CD4-positive, CD25-positive, alpha-beta regulatory T cell (primary cell): Measurements from ENCODE around the gene IQCF5. TPM values are rescaled to one million over a fixed set of nuclear protein-coding genes. Genes with fewer than 3 reads are reported as not detected.
"Not testable (repeated sequence)": the region's sequence is repeated elsewhere in the genome, so short reads cannot be mapped to it uniquely, and the experiment has no call there.

Experiments
- ATAC-seq, 2 donors: fragments of 150-1000 bp; cut with Tn5 transposase; one replicate each; pipeline ENCODE4 v1.10.0; 2021; ENCODE audit warnings: low read depth in 2 of 2, moderate number of reproducible peaks in 2 of 2, moderate library complexity in 1 of 2
- DNase-seq, 3 donors: peaks; one replicate each; pipeline versions ENCODE4 v3.0.0 to v3.0.0-alpha.2; 2012 to 2022; ENCODE audit warnings: mixed read lengths in 1 of 3
- H3K27ac ChIP-seq: one replicate; pipeline ENCODE4 v1.7.0; 2013; ENCODE audit warnings: mild to moderate bottlenecking, low read length; ENCODE audit not compliant: insufficient read depth, poor library complexity, severe bottlenecking
- H3K27me3 ChIP-seq: one replicate; pipeline ENCODE4 v1.7.0; 2013; ENCODE audit warnings: low read length; ENCODE audit not compliant: control insufficient read depth, insufficient read depth
- H3K36me3 ChIP-seq: one replicate; pipeline ENCODE4 v1.7.0; 2013; ENCODE audit warnings: mild to moderate bottlenecking, low read length, moderate library complexity; ENCODE audit not compliant: control insufficient read depth, insufficient read depth
- H3K4me1 ChIP-seq: 2 replicates; pipeline ENCODE4 v1.7.0; 2013; ENCODE audit warnings: mild to moderate bottlenecking, low read length; ENCODE audit not compliant: insufficient read depth, control insufficient read depth, poor library complexity, severe bottlenecking
- H3K4me3 ChIP-seq: one replicate; pipeline ENCODE4 v1.7.0; 2013; ENCODE audit warnings: low read depth, mild to moderate bottlenecking, low read length, moderate library complexity
- H3K9me3 ChIP-seq, 2 experiments: 1 replicate in 1 of 2; 2 replicates in 1 of 2; pipeline ENCODE4 v1.7.0; 2013; ENCODE audit warnings: low read length in 2 of 2, mild to moderate bottlenecking in 1 of 2, moderate library complexity in 1 of 2; ENCODE audit not compliant: control insufficient read depth in 2 of 2
- H3K27ac Mint-ChIP-seq, 3 donors: one replicate each; pipeline ENCODE4 v1.8.0; 2020 to 2022; ENCODE audit warnings: mild to moderate bottlenecking in 3 of 3, mixed read lengths in 3 of 3, moderate library complexity in 2 of 3
- H3K27me3 Mint-ChIP-seq: one replicate; pipeline ENCODE4 v1.8.0; 2022; ENCODE audit warnings: mild to moderate bottlenecking, mixed read lengths
- H3K36me3 Mint-ChIP-seq: one replicate; pipeline ENCODE4 v1.8.0; 2020; ENCODE audit warnings: mixed read lengths
- H3K4me1 Mint-ChIP-seq, 4 donors: one replicate each; pipeline ENCODE4 v1.8.0; 2020 to 2022; ENCODE audit warnings: mixed read lengths in 4 of 4, mild to moderate bottlenecking in 1 of 4
- H3K4me3 Mint-ChIP-seq, 4 donors: one replicate each; pipeline ENCODE4 v1.8.0; 2020 to 2022; ENCODE audit warnings: mild to moderate bottlenecking in 4 of 4, mixed read lengths in 4 of 4, moderate library complexity in 3 of 4
- H3K9me3 Mint-ChIP-seq, 7 donors: one replicate each; pipeline ENCODE4 v1.8.0; 2020 to 2022; ENCODE audit warnings: mixed read lengths in 7 of 7, mild to moderate bottlenecking in 3 of 7, moderate library complexity in 2 of 7
- polyA plus RNA-seq, 4 donors: library from polyadenylated mRNA; unstranded; fragments of 300-500 nt; fragmentation: Illumina TruSeq; gene quantifications; one replicate each; pipeline ENCODE4 v1.2.3, GENCODE V29; 2021
- total RNA-seq: library from RNA; stranded (reverse); gene quantifications from one replicate; pipeline ENCODE4 v1.2.3, GENCODE V29; 2022

The IQCF5 gene
- total and polyA plus RNA-seq, 5 donors from 2014 or later: not detected

GRCh38 chr3:51879937-51880336 lies 4.5 kb upstream of the IQCF5 start:
- Histone ChIP-seq H3K4me3 (no peak overlapping the region), H3K36me3 (no peaks in the 10 kb centered on the region), H3K27ac (no peak overlapping the region), H3K9me3 (no peaks in the 10 kb centered on the region), H3K4me1 (no peaks in the 10 kb centered on the region), H3K27me3 (peaks cover 2% of the 10 kb centered on the region)
- Mint-ChIP-seq H3K4me3 (no peak overlapping the region), H3K4me1 (no peaks in the 10 kb centered on the region), H3K9me3 (peaks cover 0 to 6% (median 0%) of the 10 kb centered on the region in 7 donors), H3K36me3 (no peaks in the 10 kb centered on the region), H3K27ac (no peak overlapping the region), H3K27me3 (peaks cover 18% of the 10 kb centered on the region)
- DNase-seq (no peak), ATAC-seq (no peak)

- Histone ChIP-seq H3K27me3 (no peaks in the 10 kb centered on the region), H3K27ac (no peak overlapping the region), H3K9me3 (no peaks in the 10 kb centered on the region), H3K36me3 (no peaks in the 10 kb centered on the region), H3K4me3 (no peak overlapping the region), H3K4me1 (no peaks in the 10 kb centered on the region)
- no peaks in the 10 kb centered on the region for H3K36me3 Mint-ChIP-seq
- no peak for DNase-seq
- ATAC-seq: no peak
- peaks cover 19% of the 10 kb centered on the region for H3K27me3 Mint-ChIP-seq
- peak overlapping the region in 1 of 4 donors; percentile 74 for H3K4me3 Mint-ChIP-seq
- no peak overlapping the region for H3K27ac Mint-ChIP-seq
- H3K4me1 Mint-ChIP-seq: no peaks in the 10 kb centered on the region
- H3K9me3 Mint-ChIP-seq: peaks cover 0 to 6% (median 0%) of the 10 kb centered on the region in 7 donors
Observed at GRCh38 chr3:51876186-51876585, 785 bp upstream of the IQCF5 start.

- no peak overlapping the region for H3K4me3 ChIP-seq
- DNase-seq (no peak), ATAC-seq (no peak)
- no peak overlapping the region for H3K27ac ChIP-seq
- no peaks in the 10 kb centered on the region for H3K9me3 ChIP-seq
- peaks cover 2% of the 10 kb centered on the region for H3K27me3 ChIP-seq
- Mint-ChIP-seq H3K4me3 (no peak overlapping the region), H3K36me3 (no peaks in the 10 kb centered on the region), H3K4me1 (no peaks in the 10 kb centered on the region), H3K27me3 (peaks cover 16% of the 10 kb centered on the region), H3K9me3 (peaks cover 0 to 3% (median 0%) of the 10 kb centered on the region in 7 donors), H3K27ac (no peak overlapping the region)
- H3K4me1 ChIP-seq: no peaks in the 10 kb centered on the region
- H3K36me3 ChIP-seq: no peaks in the 10 kb centered on the region
Observed at GRCh38 chr3:51874889-51875288, 512 bp downstream of the IQCF5 start.

DNA sequence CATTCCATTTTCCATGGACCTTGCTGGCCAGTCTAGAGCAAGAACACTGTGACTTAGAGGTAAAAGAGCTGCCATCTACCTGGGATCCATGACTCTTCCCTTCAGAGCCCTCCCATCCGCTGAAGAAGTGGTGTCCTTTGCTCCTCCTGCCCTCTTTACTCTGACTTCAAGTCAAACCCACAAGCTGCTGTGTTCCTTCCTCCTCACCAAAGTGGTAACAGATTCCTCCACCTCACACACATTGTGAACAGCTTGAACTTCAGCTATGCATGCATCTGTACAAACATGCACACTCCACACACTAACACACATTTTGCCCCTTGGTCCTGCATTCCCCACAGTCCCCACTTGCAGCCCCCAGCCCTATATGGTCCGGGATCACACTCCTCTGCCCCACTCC lies 990 bp downstream of the IQCF5 start:
- Histone ChIP-seq H3K27me3 (peaks cover 2% of the 10 kb centered on the region), H3K36me3 (no peaks in the 10 kb centered on the region), H3K27ac (no peak overlapping the region), H3K9me3 (no peaks in the 10 kb centered on the region), H3K4me1 (no peaks in the 10 kb centered on the region), H3K4me3 (no peak overlapping the region)
- no peaks in the 10 kb centered on the region for H3K36me3 Mint-ChIP-seq
- ATAC-seq (no peak), DNase-seq (no peak)
- no peak overlapping the region for H3K4me3 Mint-ChIP-seq
- peaks cover 17% of the 10 kb centered on the region for H3K27me3 Mint-ChIP-seq
- peaks cover 0 to 3% (median 0%) of the 10 kb centered on the region in 7 donors for H3K9me3 Mint-ChIP-seq
- no peak overlapping the region for H3K27ac Mint-ChIP-seq
- no peaks in the 10 kb centered on the region for H3K4me1 Mint-ChIP-seq

DNA sequence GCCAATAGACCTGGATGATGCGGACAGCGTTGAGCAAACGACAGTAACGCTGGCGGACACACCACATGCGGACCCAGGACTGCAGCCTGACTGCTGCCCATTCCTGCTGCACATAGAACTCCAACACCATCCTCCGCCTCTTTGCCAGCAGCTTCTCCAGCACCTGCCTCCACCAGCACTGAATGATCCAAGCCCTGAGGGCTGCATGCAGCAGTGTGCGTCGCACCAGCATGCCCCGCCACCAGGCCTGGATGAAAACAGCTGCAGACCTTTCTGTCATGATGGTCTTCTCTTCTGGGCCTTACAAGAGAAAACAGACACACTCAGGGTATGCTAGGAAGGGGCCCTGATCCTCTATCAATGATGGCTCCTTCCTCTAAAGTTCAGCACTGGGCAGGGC lies 1.5 kb downstream of the IQCF5 start:
- Histone ChIP-seq H3K4me1 (no peaks in the 10 kb centered on the region), H3K4me3 (no peak overlapping the region), H3K27ac (no peak overlapping the region), H3K27me3 (peaks cover 2% of the 10 kb centered on the region), H3K36me3 (no peaks in the 10 kb centered on the region), H3K9me3 (no peaks in the 10 kb centered on the region)
- H3K27me3 Mint-ChIP-seq: peaks cover 22% of the 10 kb centered on the region
- H3K36me3 Mint-ChIP-seq: no peaks in the 10 kb centered on the region
- H3K4me3 Mint-ChIP-seq: no peak overlapping the region
- no peaks in the 10 kb centered on the region for H3K4me1 Mint-ChIP-seq
- ATAC-seq: no peak
- H3K27ac Mint-ChIP-seq: no peak overlapping the region
- peaks cover 0 to 3% (median 0%) of the 10 kb centered on the region in 7 donors for H3K9me3 Mint-ChIP-seq
- no peak for DNase-seq

- H3K27ac Mint-ChIP-seq: no peak overlapping the region
- Histone ChIP-seq H3K4me3 (no peak overlapping the region), H3K27ac (no peak overlapping the region), H3K36me3 (no peaks in the 10 kb centered on the region), H3K27me3 (peaks cover 2% of the 10 kb centered on the region), H3K4me1 (no peaks in the 10 kb centered on the region), H3K9me3 (no peaks in the 10 kb centered on the region)
- no peak for ATAC-seq
- H3K36me3 Mint-ChIP-seq: no peaks in the 10 kb centered on the region
- peaks cover 0 to 3% (median 0%) of the 10 kb centered on the region in 7 donors for H3K9me3 Mint-ChIP-seq
- peaks cover 23% of the 10 kb centered on the region for H3K27me3 Mint-ChIP-seq
- H3K4me1 Mint-ChIP-seq: no peaks in the 10 kb centered on the region
- DNase-seq: no peak
- H3K4me3 Mint-ChIP-seq: no peak overlapping the region
Observed at GRCh38 chr3:51873253-51873766, 2.1 kb downstream of the IQCF5 start.

GRCh38 chr3:51869304-51869703 lies 6.1 kb downstream of the IQCF5 start:
- H3K27me3 ChIP-seq: peaks cover 10% of the 10 kb centered on the region
- H3K27ac ChIP-seq: no peak overlapping the region
- no peaks in the 10 kb centered on the region for H3K36me3 Mint-ChIP-seq
- no peaks in the 10 kb centered on the region for H3K4me1 ChIP-seq
- H3K36me3 ChIP-seq: no peaks in the 10 kb centered on the region
- ATAC-seq (no peak), DNase-seq (no peak)
- H3K27ac Mint-ChIP-seq: no peak overlapping the region
- H3K4me3 Mint-ChIP-seq: no peak overlapping the region
- no peak overlapping the region for H3K4me3 ChIP-seq
- H3K27me3 Mint-ChIP-seq: peaks cover 29% of the 10 kb centered on the region
- no peaks in the 10 kb centered on the region for H3K4me1 Mint-ChIP-seq
- peaks cover 0 to 3% (median 0%) of the 10 kb centered on the region in 7 donors for H3K9me3 Mint-ChIP-seq
- H3K9me3 ChIP-seq: no peaks in the 10 kb centered on the region

DNA sequence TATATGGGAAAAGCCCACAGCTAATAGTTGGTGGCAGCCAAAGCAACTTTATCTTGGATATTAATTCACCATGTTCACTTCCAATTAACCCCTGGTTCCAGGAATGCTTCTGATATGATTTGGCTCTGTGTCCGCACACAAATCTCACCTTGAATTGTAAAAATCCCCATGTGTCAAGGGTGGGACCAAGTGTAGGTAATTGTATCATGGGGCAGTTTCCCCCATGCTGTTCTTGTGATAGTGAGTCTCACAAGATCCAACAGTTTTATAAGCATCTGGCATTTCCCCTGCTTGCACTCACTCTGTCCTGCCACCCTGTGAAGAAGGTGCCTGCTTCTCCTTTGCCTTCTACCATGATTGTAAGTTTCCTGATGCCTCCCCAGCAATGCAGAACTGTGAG lies 6.5 kb downstream of the IQCF5 start:
- not testable (repeated sequence) for H3K9me3 Mint-ChIP-seq, ATAC-seq, H3K36me3 ChIP-seq, H3K36me3 Mint-ChIP-seq, H3K9me3 ChIP-seq, H3K4me3 ChIP-seq, H3K27ac ChIP-seq, DNase-seq, H3K4me3 Mint-ChIP-seq, H3K27ac Mint-ChIP-seq, H3K4me1 Mint-ChIP-seq, H3K4me1 ChIP-seq
- peaks cover 29% of the 10 kb centered on the region for H3K27me3 Mint-ChIP-seq
- peaks cover 10% of the 10 kb centered on the region for H3K27me3 ChIP-seq
